Measurements from ENCODE around the gene SYCP1.
"Not testable (repeated sequence)": the region's sequence is repeated elsewhere in the genome, so short reads cannot be mapped to it uniquely, and the experiment has no call there.

SYCP1 gene, protein sequence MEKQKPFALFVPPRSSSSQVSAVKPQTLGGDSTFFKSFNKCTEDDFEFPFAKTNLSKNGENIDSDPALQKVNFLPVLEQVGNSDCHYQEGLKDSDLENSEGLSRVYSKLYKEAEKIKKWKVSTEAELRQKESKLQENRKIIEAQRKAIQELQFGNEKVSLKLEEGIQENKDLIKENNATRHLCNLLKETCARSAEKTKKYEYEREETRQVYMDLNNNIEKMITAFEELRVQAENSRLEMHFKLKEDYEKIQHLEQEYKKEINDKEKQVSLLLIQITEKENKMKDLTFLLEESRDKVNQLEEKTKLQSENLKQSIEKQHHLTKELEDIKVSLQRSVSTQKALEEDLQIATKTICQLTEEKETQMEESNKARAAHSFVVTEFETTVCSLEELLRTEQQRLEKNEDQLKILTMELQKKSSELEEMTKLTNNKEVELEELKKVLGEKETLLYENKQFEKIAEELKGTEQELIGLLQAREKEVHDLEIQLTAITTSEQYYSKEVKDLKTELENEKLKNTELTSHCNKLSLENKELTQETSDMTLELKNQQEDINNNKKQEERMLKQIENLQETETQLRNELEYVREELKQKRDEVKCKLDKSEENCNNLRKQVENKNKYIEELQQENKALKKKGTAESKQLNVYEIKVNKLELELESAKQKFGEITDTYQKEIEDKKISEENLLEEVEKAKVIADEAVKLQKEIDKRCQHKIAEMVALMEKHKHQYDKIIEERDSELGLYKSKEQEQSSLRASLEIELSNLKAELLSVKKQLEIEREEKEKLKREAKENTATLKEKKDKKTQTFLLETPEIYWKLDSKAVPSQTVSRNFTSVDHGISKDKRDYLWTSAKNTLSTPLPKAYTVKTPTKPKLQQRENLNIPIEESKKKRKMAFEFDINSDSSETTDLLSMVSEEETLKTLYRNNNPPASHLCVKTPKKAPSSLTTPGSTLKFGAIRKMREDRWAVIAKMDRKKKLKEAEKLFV

DNA sequence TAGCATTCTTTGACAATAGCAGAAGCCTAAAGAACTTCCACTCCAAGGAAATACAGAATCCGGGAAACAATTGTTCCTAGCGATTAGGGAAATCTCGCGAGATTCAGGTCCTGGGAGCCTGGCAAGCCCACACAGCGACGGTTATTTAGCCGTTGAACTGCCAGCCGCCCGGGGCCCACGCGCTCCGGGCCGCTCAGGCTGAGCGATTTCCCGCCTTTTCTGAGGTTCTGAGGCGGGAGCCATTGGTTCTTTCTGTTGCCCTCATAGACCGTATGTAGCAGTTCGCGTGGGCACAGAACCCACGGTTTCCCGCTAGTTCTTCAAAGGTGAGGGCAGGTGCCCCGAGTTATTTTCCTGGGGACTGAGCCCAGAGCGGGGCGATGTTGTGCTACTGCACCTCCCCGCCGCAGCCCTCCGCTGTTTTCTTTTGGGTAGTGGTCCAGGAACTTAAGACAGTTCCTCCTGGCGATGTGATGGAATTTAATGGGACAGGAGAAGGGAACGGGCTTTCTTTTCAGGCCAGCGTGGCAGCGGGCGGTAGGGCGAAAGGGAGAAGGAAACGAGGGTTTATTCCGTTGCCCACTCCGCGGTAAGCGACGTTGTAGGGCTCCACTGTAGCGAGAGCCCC is at the start of gene SYCP1:
Gene SYCP1 (plus strand): TSS at position 171 of the 628 bp plus-strand sequence. CDS start 602 bp downstream, outside the sequence.
- DNase-seq (ENCODE audit: low spot score) = no peak

DNA sequence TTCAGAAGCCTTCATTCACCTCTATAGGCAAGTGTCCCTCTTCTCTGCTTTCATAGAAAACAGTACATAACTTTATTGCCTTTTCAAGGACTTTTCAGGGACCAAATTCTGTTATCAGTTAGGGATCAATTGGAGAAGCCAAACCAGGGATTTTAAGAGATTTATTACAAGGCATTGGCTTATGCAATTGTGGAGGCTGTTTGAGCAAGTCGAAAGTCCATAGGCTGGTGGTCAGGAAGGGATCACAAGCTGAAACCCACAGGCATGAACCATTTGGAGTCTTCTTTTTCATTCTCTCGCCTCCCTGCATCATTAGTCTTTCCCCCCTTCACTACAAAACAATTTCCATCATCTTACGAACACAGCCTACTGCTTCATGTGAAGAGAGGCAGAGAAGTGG is 34.8 kb upstream of the SYCP1 start:
- DNase-seq (ENCODE audit: low spot score) = no peak

DNA sequence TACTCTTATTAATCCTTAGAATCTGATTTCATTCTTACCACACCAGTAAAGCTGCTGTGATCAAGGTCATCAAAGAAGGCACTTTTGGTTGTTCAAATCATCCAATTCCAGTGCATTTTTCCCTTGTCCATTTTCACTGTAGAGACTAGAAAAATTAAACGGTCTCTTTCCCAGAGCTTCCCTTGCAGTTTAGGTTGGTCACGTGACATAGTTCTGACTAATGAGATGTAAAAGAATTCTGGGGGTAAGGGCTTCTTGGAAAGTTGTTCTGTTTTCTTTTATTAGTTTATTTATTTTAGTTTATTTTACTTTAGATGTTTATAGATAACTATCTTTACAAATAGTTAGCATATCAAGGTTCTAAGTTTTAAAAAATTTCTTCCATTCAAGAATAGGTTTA is 34.3 kb upstream of the SYCP1 start:
- DNase-seq (ENCODE audit: low spot score) = no peak

- no peak for DNase-seq (ENCODE audit: low spot score)
Measured at GRCh38 chr1:114821978-114822377, 32.7 kb upstream of the SYCP1 start.

DNA sequence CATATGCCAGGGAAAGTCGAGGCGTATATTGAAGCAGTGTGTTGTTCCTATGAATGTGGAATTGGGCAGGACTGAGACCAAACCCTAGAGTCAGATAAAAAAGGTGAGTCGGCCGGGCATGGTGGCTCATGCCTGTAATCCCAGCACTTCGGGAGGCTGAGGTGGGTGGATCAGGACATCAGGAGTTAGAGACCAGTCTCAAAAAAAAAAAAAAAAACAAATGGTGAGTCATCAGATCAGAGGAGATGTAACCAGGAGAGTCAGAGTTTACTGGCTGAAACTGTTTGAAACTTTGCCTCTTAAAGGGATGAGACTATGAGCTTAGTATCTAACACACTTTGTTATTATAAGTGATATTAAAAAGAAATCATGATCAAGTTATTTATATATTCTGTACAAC is 26.4 kb upstream of the SYCP1 start:
- peak; percentile 3 for DNase-seq (ENCODE audit: low spot score)

DNA sequence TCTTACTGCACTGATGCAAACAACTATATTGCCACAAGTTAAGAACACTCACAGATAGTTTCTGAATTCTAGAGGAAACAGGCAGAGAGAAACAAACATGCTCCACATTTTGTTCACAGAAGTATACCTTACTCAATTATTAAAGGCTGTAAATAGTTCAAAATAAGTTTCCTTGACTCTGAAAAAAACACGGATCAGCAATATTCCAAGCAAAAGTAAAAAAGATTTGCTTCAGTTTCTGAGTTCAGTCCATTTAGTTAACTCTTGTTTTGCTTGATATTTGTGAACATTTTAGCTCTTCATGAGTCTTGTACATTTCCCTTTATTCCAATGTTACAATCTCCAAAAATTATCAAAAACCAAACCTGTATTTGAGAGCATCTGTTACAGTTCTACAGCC is 24.6 kb upstream of the SYCP1 start:
- DNase-seq (ENCODE audit: low spot score) = not testable (repeated sequence)

DNA sequence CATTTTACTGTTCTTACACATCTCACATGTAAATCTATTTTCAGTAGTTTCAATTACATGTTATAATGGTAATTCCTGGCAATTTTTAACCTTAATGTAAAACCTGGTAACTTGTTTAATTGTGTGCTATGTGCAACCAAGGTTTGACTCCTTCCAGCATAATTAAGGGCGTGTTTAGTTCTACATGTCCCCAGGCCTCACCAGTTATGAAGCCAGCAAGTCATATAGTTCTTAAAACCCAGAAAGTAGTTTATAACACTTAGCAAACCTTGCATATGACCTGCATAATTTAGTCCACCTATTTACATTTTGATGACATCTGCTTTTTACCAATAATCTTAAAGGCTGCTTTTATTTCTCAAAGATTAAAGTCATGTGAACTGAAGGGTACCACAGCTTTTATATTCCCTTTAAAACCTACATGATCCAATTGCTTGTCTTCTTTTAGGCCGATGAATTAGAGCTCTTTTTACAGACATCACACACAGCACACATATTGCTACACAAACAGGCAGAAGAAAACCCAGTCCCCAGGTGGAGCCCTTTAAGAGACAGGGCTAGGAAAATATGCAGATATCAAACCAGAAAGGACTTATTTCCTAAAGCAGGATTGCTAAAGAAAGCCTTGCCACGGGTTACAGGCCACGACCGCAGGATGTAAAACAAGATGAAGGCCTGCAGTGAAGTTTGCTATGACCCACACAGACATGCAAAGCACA is 23.2 kb upstream of the SYCP1 start:
- DNase-seq (ENCODE audit: low spot score) = no peak

- DNase-seq (ENCODE audit: low spot score) = no peak
Measured at GRCh38 chr1:114832057-114832456, 22.6 kb upstream of the SYCP1 start.

- no peak for DNase-seq (ENCODE audit: low spot score)
Measured at GRCh38 chr1:114833421-114833820, 21.2 kb upstream of the SYCP1 start.

DNA sequence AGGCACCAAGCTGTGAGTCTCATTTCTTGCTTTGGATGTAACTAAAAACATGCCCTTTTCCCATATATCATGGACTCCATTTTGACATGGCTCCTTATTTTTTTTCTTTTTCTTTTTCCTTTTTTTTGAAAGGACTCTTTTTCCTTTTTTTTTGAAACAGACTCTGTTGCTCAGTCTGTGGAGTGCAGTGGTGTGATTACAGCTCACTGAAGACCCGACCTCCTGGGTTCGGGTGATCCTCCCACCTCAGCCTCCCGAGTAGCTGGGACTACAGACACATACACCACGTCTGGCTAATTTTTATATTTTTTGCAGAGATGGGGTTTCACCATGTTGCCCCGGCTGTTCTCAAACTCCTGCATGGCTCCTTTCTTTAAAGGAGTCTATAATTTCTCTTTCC is 10.4 kb upstream of the SYCP1 start:
- no peak for DNase-seq (ENCODE audit: low spot score)

GRCh38 chr1:114853584-114853983 is 1.1 kb upstream of the SYCP1 start:
- no peak for DNase-seq (ENCODE audit: low spot score)

GRCh38 chr1:114861384-114861783 is 6.7 kb downstream of the SYCP1 start:
- no peak for DNase-seq (ENCODE audit: low spot score)

GRCh38 chr1:114892194-114892918 is 37.7 kb downstream of the SYCP1 start:
- no peak for DNase-seq (ENCODE audit: low spot score)

- no peak for DNase-seq (ENCODE audit: low spot score)
Measured at GRCh38 chr1:114896795-114897194, 42.1 kb downstream of the SYCP1 start.

- no peak for DNase-seq (ENCODE audit: low spot score)
Measured at GRCh38 chr1:114901814-114902213, 47.2 kb downstream of the SYCP1 start.

DNA sequence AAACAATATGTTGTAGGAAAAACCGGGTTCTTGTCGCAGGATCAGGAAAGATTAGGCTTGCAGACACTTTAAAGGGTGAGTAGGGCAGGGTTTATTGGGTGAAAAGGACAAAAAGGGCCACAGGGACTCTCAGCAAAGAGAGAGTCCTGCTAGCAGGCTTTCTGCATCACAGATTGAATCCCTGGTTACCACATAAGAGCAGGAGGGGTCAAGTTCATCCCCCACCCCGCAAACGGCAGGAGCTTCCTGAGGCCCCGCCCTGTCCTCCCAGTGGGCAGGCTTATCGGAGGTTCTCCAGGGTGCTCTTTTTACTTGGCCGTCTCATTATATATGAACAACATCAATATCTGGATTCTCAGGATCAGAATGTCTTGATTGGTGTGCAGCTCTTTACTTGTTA is 47.7 kb downstream of the SYCP1 start:
- no peak for DNase-seq (ENCODE audit: low spot score)

GRCh38 chr1:114903480-114903879 is 48.8 kb downstream of the SYCP1 start:
- no peak for DNase-seq (ENCODE audit: low spot score)

DNA sequence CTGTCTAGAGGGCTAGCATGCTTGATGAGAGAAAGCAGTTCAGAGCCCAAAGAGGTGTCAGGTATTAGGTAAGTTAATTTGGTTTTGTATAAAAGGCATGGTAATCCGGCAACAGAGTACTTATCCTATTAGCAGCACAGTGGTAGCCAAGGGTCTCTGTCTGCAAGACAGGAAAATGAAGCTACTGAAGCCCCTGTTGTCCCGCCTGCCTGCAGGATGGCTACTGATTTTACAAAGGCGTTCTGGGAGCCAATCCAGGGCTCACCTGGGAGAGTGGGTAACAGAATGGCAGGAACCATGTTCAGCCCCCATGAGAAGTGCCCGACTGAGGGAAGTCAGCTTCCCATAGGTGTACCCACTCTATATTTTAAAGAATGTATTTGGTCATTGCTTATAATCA is 61.1 kb downstream of the SYCP1 start:
- not testable (repeated sequence) for DNase-seq (ENCODE audit: low spot score)

DNA sequence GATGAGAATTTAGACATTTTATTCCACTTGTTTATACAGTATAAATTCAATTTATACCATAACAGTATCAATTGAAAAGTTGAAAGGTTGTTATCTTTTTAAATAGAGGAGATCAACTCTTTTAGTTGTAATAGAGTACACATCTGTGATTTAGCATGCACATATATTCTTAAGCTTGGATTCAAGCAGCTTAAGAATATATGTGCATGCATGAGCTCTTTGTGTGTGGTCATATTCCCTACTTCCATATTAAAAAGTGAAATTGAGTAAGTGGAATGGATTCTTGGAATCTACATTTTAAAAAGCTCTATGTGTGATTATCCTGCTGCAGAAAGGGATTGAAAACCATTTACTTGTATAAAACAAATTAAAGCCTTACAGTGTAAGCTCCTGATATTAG is 71.9 kb downstream of the SYCP1 start:
- no peak for DNase-seq (ENCODE audit: low spot score)

DNA sequence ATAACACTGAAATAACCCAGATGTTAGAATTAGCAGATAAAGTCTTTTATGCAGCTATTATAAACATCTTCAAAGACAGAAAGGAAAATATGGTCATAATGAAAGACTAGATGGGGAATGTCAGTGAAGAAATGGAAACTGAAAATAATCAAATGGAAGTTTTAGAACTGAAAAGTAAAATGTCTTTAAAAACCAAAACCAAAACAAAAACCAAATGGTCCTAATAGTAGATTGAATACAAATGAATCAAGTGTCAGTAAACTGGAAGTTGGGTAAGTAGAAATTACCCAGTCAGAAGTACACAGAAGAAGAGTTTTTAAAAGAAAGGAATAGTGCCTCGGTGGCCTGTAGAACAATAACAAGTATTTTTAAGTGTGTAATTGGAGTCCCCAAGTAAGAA is 72.7 kb downstream of the SYCP1 start:
- DNase-seq (ENCODE audit: low spot score) = no peak

- peak; percentile 1 for DNase-seq (ENCODE audit: low spot score)
Measured at GRCh38 chr1:114956570-114956969, 101.9 kb downstream of the SYCP1 start.

Data from COLO829 (cell line).